SH-SY5Y (cell line): ENCODE measurements around the gene GPD1L.

Experiments used
- GATA2 ChIP-seq: IDR thresholded peaks from 2 replicates; pipeline ENCODE4 v1.6.1; 2011; ENCODE audit warnings: mild to moderate bottlenecking, low read depth, low read length
- GATA3 ChIP-seq: IDR thresholded peaks from 2 replicates; pipeline ENCODE4 v1.6.1; 2011; ENCODE audit warnings: low read depth, mild to moderate bottlenecking, low read length, moderate library complexity

- TF ChIP-seq GATA2 (no peak), GATA3 (no peak)
Measured at GRCh38 chr3:32086464-32086863, 20.0 kb upstream of the GPD1L start.
